ENCODE results near the gene NF2. TPM values are rescaled to one million over a fixed set of nuclear protein-coding genes. Genes with fewer than 3 reads are reported as not detected.

NF2 gene
- total RNA-seq, 1 experiment from 2014 or later, result 56.9 TPM

DNA sequence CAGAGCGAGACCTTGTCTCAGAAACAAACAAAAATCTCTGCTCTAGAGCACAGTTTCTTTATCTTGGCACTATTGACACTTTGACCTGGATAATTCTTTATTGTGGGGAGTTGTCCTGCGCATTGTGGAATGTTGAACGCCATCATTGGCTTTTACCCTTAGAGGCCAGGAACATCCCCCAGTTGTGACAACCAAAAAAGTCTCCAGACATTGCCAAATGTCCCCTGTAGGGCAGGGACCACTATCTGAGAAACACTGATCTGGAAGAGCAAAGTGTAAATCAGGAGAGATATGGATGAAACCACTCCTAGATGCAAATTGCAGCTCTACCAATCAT is 4.8 kb upstream of the NF2 start (continued):
- TF ChIP-seq, protein P1, sequence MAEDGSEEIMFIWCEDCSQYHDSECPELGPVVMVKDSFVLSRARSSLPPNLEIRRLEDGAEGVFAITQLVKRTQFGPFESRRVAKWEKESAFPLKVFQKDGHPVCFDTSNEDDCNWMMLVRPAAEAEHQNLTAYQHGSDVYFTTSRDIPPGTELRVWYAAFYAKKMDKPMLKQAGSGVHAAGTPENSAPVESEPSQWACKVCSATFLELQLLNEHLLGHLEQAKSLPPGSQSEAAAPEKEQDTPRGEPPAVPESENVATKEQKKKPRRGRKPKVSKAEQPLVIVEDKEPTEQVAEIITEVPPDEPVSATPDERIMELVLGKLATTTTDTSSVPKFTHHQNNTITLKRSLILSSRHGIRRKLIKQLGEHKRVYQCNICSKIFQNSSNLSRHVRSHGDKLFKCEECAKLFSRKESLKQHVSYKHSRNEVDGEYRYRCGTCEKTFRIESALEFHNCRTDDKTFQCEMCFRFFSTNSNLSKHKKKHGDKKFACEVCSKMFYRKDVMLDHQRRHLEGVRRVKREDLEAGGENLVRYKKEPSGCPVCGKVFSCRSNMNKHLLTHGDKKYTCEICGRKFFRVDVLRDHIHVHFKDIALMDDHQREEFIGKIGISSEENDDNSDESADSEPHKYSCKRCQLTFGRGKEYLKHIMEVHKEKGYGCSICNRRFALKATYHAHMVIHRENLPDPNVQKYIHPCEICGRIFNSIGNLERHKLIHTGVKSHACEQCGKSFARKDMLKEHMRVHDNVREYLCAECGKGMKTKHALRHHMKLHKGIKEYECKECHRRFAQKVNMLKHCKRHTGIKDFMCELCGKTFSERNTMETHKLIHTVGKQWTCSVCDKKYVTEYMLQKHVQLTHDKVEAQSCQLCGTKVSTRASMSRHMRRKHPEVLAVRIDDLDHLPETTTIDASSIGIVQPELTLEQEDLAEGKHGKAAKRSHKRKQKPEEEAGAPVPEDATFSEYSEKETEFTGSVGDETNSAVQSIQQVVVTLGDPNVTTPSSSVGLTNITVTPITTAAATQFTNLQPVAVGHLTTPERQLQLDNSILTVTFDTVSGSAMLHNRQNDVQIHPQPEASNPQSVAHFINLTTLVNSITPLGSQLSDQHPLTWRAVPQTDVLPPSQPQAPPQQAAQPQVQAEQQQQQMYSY (CRISPR knock-in tag; IDR thresholded peaks at IDR 0.05), result no peak
- no peak for TF ChIP-seq ZNF396 (CRISPR knock-in tag; IDR thresholded peaks at IDR 0.05; ENCODE audit: borderline replicate concordance)
- TF ChIP-seq, protein P2, sequence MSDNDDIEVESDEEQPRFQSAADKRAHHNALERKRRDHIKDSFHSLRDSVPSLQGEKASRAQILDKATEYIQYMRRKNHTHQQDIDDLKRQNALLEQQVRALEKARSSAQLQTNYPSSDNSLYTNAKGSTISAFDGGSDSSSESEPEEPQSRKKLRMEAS (CRISPR knock-in tag; IDR thresholded peaks at IDR 0.05), result no peak
- no peak for TF ChIP-seq NR3C1 (CRISPR knock-in tag; conservative IDR thresholded peaks at IDR 0.05; ENCODE audit: low read depth)
- no peak for TF ChIP-seq ZNF317 (CRISPR knock-in tag; IDR thresholded peaks at IDR 0.05; ENCODE audit: borderline replicate concordance, low read depth)
- no peak for TF ChIP-seq OVOL2 (CRISPR knock-in tag; IDR thresholded peaks at IDR 0.05; ENCODE audit: borderline replicate concordance)
- TF ChIP-seq, protein P3, sequence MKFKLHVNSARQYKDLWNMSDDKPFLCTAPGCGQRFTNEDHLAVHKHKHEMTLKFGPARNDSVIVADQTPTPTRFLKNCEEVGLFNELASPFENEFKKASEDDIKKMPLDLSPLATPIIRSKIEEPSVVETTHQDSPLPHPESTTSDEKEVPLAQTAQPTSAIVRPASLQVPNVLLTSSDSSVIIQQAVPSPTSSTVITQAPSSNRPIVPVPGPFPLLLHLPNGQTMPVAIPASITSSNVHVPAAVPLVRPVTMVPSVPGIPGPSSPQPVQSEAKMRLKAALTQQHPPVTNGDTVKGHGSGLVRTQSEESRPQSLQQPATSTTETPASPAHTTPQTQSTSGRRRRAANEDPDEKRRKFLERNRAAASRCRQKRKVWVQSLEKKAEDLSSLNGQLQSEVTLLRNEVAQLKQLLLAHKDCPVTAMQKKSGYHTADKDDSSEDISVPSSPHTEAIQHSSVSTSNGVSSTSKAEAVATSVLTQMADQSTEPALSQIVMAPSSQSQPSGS (CRISPR knock-in tag; IDR thresholded peaks at IDR 0.05; ENCODE audit: borderline replicate concordance, low read depth), result no peak
- TF ChIP-seq, protein P4, sequence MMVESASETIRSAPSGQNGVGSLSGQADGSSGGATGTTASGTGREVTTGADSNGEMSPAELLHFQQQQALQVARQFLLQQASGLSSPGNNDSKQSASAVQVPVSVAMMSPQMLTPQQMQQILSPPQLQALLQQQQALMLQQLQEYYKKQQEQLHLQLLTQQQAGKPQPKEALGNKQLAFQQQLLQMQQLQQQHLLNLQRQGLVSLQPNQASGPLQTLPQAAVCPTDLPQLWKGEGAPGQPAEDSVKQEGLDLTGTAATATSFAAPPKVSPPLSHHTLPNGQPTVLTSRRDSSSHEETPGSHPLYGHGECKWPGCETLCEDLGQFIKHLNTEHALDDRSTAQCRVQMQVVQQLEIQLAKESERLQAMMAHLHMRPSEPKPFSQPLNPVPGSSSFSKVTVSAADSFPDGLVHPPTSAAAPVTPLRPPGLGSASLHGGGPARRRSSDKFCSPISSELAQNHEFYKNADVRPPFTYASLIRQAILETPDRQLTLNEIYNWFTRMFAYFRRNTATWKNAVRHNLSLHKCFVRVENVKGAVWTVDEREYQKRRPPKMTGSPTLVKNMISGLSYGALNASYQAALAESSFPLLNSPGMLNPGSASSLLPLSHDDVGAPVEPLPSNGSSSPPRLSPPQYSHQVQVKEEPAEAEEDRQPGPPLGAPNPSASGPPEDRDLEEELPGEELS (CRISPR knock-in tag; IDR thresholded peaks at IDR 0.05), result no peak
- no peak for TF ChIP-seq ZNF232 (CRISPR knock-in tag; IDR thresholded peaks at IDR 0.05)

DNA sequence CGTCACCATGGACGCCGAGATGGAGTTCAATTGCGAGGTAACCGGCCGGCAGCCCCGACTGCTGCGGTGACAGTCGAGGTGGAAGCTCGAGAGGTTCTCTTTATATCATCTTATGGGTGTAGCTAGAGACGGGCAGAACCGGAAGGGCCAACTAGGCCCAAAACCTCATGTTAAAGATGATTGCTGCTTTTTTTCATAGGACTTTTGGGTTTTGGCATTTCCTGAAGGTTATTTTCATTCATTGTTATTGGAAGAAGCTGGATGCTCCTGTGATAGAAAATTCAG is 585 bp downstream of the NF2 start:
- TF ChIP-seq NR1H2 (CRISPR knock-in tag; IDR thresholded peaks at IDR 0.05) (no peak), HMGA2 (CRISPR knock-in tag; IDR thresholded peaks at IDR 0.05) (no peak), ZBTB21 (CRISPR knock-in tag; IDR thresholded peaks at IDR 0.05; ENCODE audit: borderline replicate concordance) (no peak), FOXP1 (CRISPR knock-in tag; IDR thresholded peaks at IDR 0.05; ENCODE audit: borderline replicate concordance) (no peak)
- TF ChIP-seq, protein P5, sequence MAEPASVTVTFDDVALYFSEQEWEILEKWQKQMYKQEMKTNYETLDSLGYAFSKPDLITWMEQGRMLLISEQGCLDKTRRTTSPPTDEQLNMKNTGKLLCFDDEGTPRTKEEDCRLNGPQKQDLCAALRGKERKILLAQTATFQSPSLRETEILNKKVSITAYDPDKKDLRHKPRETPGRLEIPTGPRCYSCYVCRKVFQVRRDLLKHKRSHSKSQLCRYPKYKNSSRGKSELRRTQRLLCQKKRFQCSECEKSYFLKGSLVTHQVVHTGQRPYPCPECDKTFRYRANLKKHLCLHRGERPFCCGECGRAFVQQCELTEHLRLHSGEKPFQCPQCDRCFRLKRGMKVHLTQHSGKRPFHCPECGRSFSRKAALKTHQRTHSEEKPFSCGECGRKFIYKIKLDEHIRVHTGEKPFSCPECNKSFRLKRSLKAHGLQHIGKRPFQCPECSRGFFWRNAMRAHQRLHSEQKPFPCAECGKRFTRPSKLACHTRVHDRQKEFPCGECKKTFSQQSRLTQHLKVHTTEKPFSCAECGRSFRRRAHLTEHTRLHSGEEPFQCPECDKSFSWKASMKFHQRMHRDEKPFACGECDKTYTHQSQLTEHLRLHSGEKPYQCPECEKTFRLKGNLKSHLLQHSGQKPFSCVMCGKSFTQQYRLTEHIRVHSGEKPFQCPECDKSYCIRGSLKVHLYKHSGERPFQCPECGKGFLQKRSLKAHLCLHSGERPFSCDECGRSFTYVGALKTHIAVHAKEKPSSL (CRISPR knock-in tag; conservative IDR thresholded peaks at IDR 0.05), result no peak
- H3K9me3 Mint-ChIP-seq, result no peaks in the 10 kb centered on the region
- H3K27ac Mint-ChIP-seq, result peak overlapping the region; percentile 53
- CTCF ChIA-PET, result interaction anchor here (0.6 to 1.5 kb wide), 6 partner anchors 14 to 169 kb away, joined by 3 to 9 read pairs (median 4); partner anchors contain the start of gene THOC5
- POLR2A ChIA-PET, result interaction anchor here (0.5 to 1.0 kb wide), 2 partner anchors 14 to 58 kb away, joined by 3 to 7 read pairs; no protein-coding TSS in a partner anchor
- H3K27me3 Mint-ChIP-seq (ENCODE audit: low read depth), result peaks cover 3% of the 10 kb centered on the region; the same call in 1 of the 2 replicates
- peak overlapping the region; percentile 90 for H3K4me3 Mint-ChIP-seq
- DNase-seq (ENCODE audit: low spot score) (no peak), ATAC-seq (no peak)
- H3K4me1 Mint-ChIP-seq, result peaks cover 25% of the 10 kb centered on the region
- peaks cover 3% of the 10 kb centered on the region; the same call in 1 of the 2 replicates for H3K36me3 Mint-ChIP-seq

DNA sequence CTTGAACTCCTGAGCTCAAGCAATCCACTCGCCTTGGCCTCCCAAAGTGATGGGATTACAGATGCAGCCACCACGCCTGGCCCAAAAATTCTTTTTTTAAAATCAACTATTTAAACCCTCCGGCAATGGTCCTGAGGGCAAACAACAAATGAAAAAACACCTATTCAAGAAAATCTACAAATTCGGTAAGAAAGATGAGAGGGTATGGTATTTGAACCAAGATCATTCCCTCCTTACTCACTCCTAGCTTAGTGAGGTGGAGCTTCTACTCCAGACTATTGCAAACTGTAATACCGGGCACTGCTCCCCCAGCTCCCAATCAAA is 2.1 kb downstream of the NF2 start:
- no peak for DNase-seq (ENCODE audit: low spot score)
- Mint-ChIP-seq H3K27me3 (ENCODE audit: low read depth) (no peaks in the 10 kb centered on the region), H3K4me3 (peak overlapping the region; percentile 90), H3K36me3 (peaks cover 3% of the 10 kb centered on the region; the same call in 1 of the 2 replicates), H3K27ac (no peak overlapping the region), H3K9me3 (no peaks in the 10 kb centered on the region), H3K4me1 (peaks cover 25% of the 10 kb centered on the region)
- ChIA-PET POLR2A (no interaction called here), CTCF (interaction anchor here (1.3 to 2.0 kb wide), 4 partner anchors 16 to 31 kb away, joined by 3 to 9 read pairs (median 8); no protein-coding TSS in a partner anchor)
- ATAC-seq, result no peak
- TF ChIP-seq IRF2 (CRISPR knock-in tag; IDR thresholded peaks at IDR 0.05; ENCODE audit: borderline replicate concordance, low read depth), result no peak

All from WTC11 (cell line).